CD14-positive monocyte (primary cell): Measurements from ENCODE around the gene KRT74. TPM values are rescaled to one million over a fixed set of nuclear protein-coding genes. Genes with fewer than 3 reads are reported as not detected.

Source experiments
- DNase-seq, 3 donors: peaks; one replicate each; pipeline ENCODE4 v3.0.0-alpha.2; 2011 to 2022
- H2AFZ ChIP-seq: 2 replicates; pipeline ENCODE4 v1.6.0; 2012; ENCODE audit warnings: mild to moderate bottlenecking, low read depth, low read length, inconsistent platforms; ENCODE audit not compliant: insufficient read depth, poor library complexity, severe bottlenecking
- H3K27ac ChIP-seq, 2 donors: 1 replicate in 1 of 2; 2 replicates in 1 of 2; pipeline ENCODE4 v1.5.1; 2012 to 2013; ENCODE audit warnings: low read length in 2 of 2, control low read depth in 1 of 2, inconsistent platforms in 1 of 2, low read depth in 1 of 2, mild to moderate bottlenecking in 1 of 2
- H3K27me3 ChIP-seq, 2 donors: one replicate each; pipeline versions ENCODE4 v1.6.0 to v1.6.1; 2011 to 2013; ENCODE audit warnings: low read length in 2 of 2; ENCODE audit not compliant: control insufficient read depth in 2 of 2, insufficient read depth in 2 of 2
- H3K36me3 ChIP-seq, 2 donors: replicated peaks in 1 of 2; 1 replicate in 1 of 2; 2 replicates in 1 of 2; pipeline versions ENCODE4 v1.5.1 to v1.6.1; 2012 to 2013; ENCODE audit warnings: low read length in 2 of 2, control low read depth in 1 of 2, inconsistent platforms in 1 of 2, mild to moderate bottlenecking in 1 of 2; ENCODE audit not compliant: insufficient read depth in 2 of 2, control insufficient read depth in 1 of 2
- H3K4me1 ChIP-seq, 2 donors: 1 replicate in 1 of 2; 2 replicates in 1 of 2; pipeline versions ENCODE4 v1.5.1 to v1.6.1; 2012 to 2013; ENCODE audit warnings: low read length in 2 of 2, control low read depth in 1 of 2, inconsistent platforms in 1 of 2, mild to moderate bottlenecking in 1 of 2, moderate library complexity in 1 of 2; ENCODE audit not compliant: insufficient read depth in 2 of 2, control insufficient read depth in 1 of 2
- H3K4me2 ChIP-seq: replicated peaks from 2 replicates; pipeline ENCODE3; 2012; ENCODE audit warnings: low read length, moderate library complexity, mild to moderate bottlenecking; ENCODE audit not compliant: poor library complexity, severe bottlenecking; ENCODE audit errors: extremely low read depth
- H3K4me3 ChIP-seq, 3 experiments: fragments of 200-600 bp in 1 of 3; sonication (generic) in 1 of 3; replicated peaks in 1 of 3; 1 replicate in 2 of 3; 2 replicates in 1 of 3; pipeline ENCODE4 v1.5.1; 2011 to 2013; ENCODE audit warnings: low read length in 3 of 3, mild to moderate bottlenecking in 3 of 3, control low read depth in 2 of 3, low read depth in 2 of 3, inconsistent platforms in 1 of 3, moderate library complexity in 1 of 3
- H3K79me2 ChIP-seq: 2 replicates; pipeline ENCODE4 v1.6.0; 2012; ENCODE audit warnings: mild to moderate bottlenecking, control low read depth, inconsistent platforms, low read length, moderate library complexity; ENCODE audit not compliant: insufficient read depth
- H3K9ac ChIP-seq: 2 replicates; pipeline ENCODE4 v1.6.0; 2017; ENCODE audit warnings: low read length, mild to moderate bottlenecking; ENCODE audit not compliant: insufficient read depth, poor library complexity, severe bottlenecking
- H3K9me3 ChIP-seq, 2 donors: replicated peaks in 1 of 2; 1 replicate in 1 of 2; 2 replicates in 1 of 2; pipeline versions ENCODE4 v1.5.1 to v1.6.1; 2012 to 2013; ENCODE audit warnings: low read length in 2 of 2, control low read depth in 1 of 2; ENCODE audit not compliant: control insufficient read depth in 1 of 2, insufficient read depth in 1 of 2
- H4K20me1 ChIP-seq: 2 replicates; pipeline ENCODE4 v1.6.0; 2012; ENCODE audit warnings: mild to moderate bottlenecking, low read length, control low read depth, moderate library complexity; ENCODE audit not compliant: insufficient read depth
- H3K27ac Mint-ChIP-seq, 7 donors: one replicate each; pipeline ENCODE4 v1.8.0; 2020; ENCODE audit warnings: mild to moderate bottlenecking in 7 of 7, mixed read lengths in 7 of 7, moderate library complexity in 6 of 7, inconsistent platforms in 2 of 7
- H3K27me3 Mint-ChIP-seq, 3 donors: one replicate each; pipeline ENCODE4 v1.8.0; 2021 to 2022; ENCODE audit warnings: low read depth in 3 of 3, mild to moderate bottlenecking in 3 of 3, mixed read lengths in 3 of 3, moderate library complexity in 3 of 3, inconsistent platforms in 1 of 3
- H3K36me3 Mint-ChIP-seq, 2 donors: one replicate each; pipeline ENCODE4 v1.8.0; 2020; ENCODE audit warnings: mixed read lengths in 2 of 2, inconsistent platforms in 1 of 2, mild to moderate bottlenecking in 1 of 2
- H3K4me1 Mint-ChIP-seq: one replicate; pipeline ENCODE4 v1.8.0; 2020; ENCODE audit warnings: mild to moderate bottlenecking, mixed read lengths
- H3K4me3 Mint-ChIP-seq, 2 donors: one replicate each; pipeline ENCODE4 v1.8.0; 2020; ENCODE audit warnings: mild to moderate bottlenecking in 2 of 2, mixed read lengths in 2 of 2, moderate library complexity in 1 of 2
- H3K9me3 Mint-ChIP-seq, 7 donors: one replicate each; pipeline ENCODE4 v1.8.0; 2020 to 2022; ENCODE audit warnings: mixed read lengths in 7 of 7, mild to moderate bottlenecking in 6 of 7, moderate library complexity in 6 of 7, inconsistent platforms in 2 of 7
- WGBS: methylation state at CpG from one replicate; pipeline ENCODE4 v1.1.5; 2013; ENCODE audit warnings: missing lambda C conversion rate; ENCODE audit not compliant: insufficient coverage; 5-methylcytosine and 5-hydroxymethylcytosine counted together
- intact Hi-C, 2 donors: fragments of 100-400 bp; cut with micrococcal nuclease; formaldehyde crosslinking; loops; one replicate each; pipeline versions ENCODE4 v1.15.0 to v1.15.1; 2023
- polyA plus RNA-seq, 3 donors: library from polyadenylated mRNA; depleted of rRNA in 1 of 3; unstranded in 2 of 3; stranded (reverse) in 1 of 3; fragments of 300-500 nt in 2 of 3; fragments of >200 nt in 1 of 3; fragmentation: Illumina TruSeq in 2 of 3; gene quantifications; 1 replicate in 2 of 3; 2 replicates in 1 of 3; pipeline ENCODE4 v1.2.3, GENCODE V29; 2012 to 2021
- TF ChIP-seq, protein P1 (sequence below): fragments of 200-600 bp; IDR thresholded peaks from one replicate; pipeline ENCODE4 v1.8.0; 2022; ENCODE audit warnings: antibody characterized with exemption, mild to moderate bottlenecking

Gene KRT74
- polyA plus RNA-seq, 3 donors = not detected

DNA sequence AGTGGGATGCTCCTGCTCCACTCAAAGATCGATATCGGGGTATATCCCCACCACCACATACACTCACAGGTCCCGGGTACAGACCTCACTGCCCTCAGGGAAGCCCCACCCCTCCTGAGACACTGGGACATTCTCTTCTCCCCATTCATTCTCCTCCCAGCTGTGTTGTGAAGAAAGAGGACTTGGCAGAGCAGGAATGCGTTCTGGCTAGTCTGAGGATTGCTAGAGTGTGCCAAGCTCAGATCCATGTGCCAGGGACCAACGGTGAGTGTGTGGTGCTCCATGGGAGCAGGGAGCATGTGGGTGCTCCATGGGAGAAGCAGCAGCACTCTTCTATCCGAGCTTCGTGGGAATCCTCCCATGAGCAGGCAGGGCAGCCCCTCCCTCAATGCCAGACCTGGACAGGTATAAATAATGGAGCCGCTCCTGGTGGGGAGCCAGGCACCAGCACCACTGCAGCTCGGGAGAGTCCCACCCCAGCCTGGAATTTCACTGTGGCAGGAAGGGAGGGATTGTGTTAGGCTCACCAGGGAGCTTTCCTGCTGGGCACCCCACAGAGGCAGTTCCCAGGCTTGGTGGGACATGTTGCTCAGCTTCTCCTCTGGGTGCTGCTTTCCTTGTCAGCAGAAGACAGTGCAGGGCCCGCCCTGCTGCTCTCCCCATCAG is 51.2 kb downstream of the KRT74 start:
- no peaks in the 10 kb centered on the region for H3K4me1 ChIP-seq
- no peak for DNase-seq
- no peaks in the 10 kb centered on the region for H3K27me3 ChIP-seq
- H3K27ac ChIP-seq = no peak overlapping the region
- no peak overlapping the region for H3K9ac ChIP-seq
- no peaks in the 10 kb centered on the region for H3K36me3 ChIP-seq
- TF ChIP-seq, protein P1, sequence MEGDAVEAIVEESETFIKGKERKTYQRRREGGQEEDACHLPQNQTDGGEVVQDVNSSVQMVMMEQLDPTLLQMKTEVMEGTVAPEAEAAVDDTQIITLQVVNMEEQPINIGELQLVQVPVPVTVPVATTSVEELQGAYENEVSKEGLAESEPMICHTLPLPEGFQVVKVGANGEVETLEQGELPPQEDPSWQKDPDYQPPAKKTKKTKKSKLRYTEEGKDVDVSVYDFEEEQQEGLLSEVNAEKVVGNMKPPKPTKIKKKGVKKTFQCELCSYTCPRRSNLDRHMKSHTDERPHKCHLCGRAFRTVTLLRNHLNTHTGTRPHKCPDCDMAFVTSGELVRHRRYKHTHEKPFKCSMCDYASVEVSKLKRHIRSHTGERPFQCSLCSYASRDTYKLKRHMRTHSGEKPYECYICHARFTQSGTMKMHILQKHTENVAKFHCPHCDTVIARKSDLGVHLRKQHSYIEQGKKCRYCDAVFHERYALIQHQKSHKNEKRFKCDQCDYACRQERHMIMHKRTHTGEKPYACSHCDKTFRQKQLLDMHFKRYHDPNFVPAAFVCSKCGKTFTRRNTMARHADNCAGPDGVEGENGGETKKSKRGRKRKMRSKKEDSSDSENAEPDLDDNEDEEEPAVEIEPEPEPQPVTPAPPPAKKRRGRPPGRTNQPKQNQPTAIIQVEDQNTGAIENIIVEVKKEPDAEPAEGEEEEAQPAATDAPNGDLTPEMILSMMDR = no peak
- Mint-ChIP-seq H3K9me3 (no peaks in the 10 kb centered on the region), H3K27ac (no peak overlapping the region), H3K4me1 (no peaks in the 10 kb centered on the region), H3K27me3 (peaks cover 3 to 9% (median 5%) of the 10 kb centered on the region in 3 donors), H3K36me3 (no peaks in the 10 kb centered on the region), H3K4me3 (no peak overlapping the region)
- no peaks in the 10 kb centered on the region for H4K20me1 ChIP-seq
- H3K79me2 ChIP-seq = no peaks in the 10 kb centered on the region
- intact Hi-C loops = no loop called here
- H3K9me3 ChIP-seq = no peaks in the 10 kb centered on the region
- H3K4me2 ChIP-seq = no peak overlapping the region
- WGBS = 91% methylated on average over 8 of the region's 10 CpGs
- no peak overlapping the region for H3K4me3 ChIP-seq
- H2AFZ ChIP-seq = no peak overlapping the region

- Histone ChIP-seq H3K9ac (no peak overlapping the region), H3K27ac (no peak overlapping the region), H3K79me2 (no peaks in the 10 kb centered on the region), H3K4me2 (no peak overlapping the region), H3K4me3 (no peak overlapping the region), H3K9me3 (no peaks in the 10 kb centered on the region), H2AFZ (no peak overlapping the region), H3K27me3 (no peaks in the 10 kb centered on the region), H3K4me1 (no peaks in the 10 kb centered on the region), H4K20me1 (no peaks in the 10 kb centered on the region), H3K36me3 (no peaks in the 10 kb centered on the region)
- TF ChIP-seq, protein P1 = no peak
- no peak for DNase-seq
- peaks cover 3 to 9% (median 6%) of the 10 kb centered on the region in 3 donors for H3K27me3 Mint-ChIP-seq
- no peaks in the 10 kb centered on the region for H3K36me3 Mint-ChIP-seq
- WGBS = 87% methylated on average over 9 of the region's 10 CpGs
- H3K4me1 Mint-ChIP-seq = no peaks in the 10 kb centered on the region
- intact Hi-C loops = no loop called here
- no peak overlapping the region for H3K27ac Mint-ChIP-seq
- no peaks in the 10 kb centered on the region for H3K9me3 Mint-ChIP-seq
- H3K4me3 Mint-ChIP-seq = no peak overlapping the region
Observed at GRCh38 chr12:52521568-52522266, 51.9 kb downstream of the KRT74 start.
